A549 (cell line): ENCODE results near the gene TCERG1L. TPM values are rescaled to one million over a fixed set of nuclear protein-coding genes. Genes with fewer than 3 reads are reported as not detected.

ENCODE experiments used
- ATAC-seq, 2 experiments: fragments of 200-7000 bp in 1 of 2; fragments of >200 bp in 1 of 2; cut with Nextera tagmentation in 1 of 2; cut with Tn5 transposase in 1 of 2; 3 replicates each; pipeline versions ENCODE4 v1.8.0 to v1.9.1; 2018 to 2020; ENCODE audit warnings: mild to moderate bottlenecking in 1 of 2, moderate library complexity in 1 of 2
- CTCF ChIA-PET: fragments of 300-600 bp; sonication (Branson Sonifier 250); formaldehyde crosslinking; extraction: SDS; loops from one replicate; lab custom pipeline; 2021; ENCODE audit warnings: antibody characterized with exemption, inconsistent platforms; lab: Yijun Ruan, JAX
- POLR2A ChIA-PET: fragments of 350-600 bp; formaldehyde crosslinking; extraction: SDS; loops from one replicate; lab custom pipeline; 2021; ENCODE audit warnings: antibody characterized with exemption, inconsistent platforms; lab: Yijun Ruan, JAX
- DNase-seq, 2 experiments: peaks; one replicate each; pipeline versions ENCODE4 v3.0.0 to v3.0.0-alpha.2; 2011 to 2016; ENCODE audit warnings: low read depth in 1 of 2, low spot score in 1 of 2
- FAIRE-seq: peaks from 2 replicates; lab custom pipeline; 2011; peaks lifted over from hg19 to GRCh38; lab: Jason Lieb, UNC
- H3K27ac ChIP-seq, 2 experiments: fragments of >200 bp; sonication (Bioruptor Twin); formaldehyde crosslinking; 3 replicates each; pipeline ENCODE4 v1.5.1; 2016 to 2017
- H3K4me1 ChIP-seq: fragments of >200 bp; sonication (Bioruptor Twin); formaldehyde crosslinking; 3 replicates; pipeline ENCODE4 v1.6.1; 2016
- H3K4me2 ChIP-seq: fragments of >200 bp; sonication (Bioruptor Twin); formaldehyde crosslinking; 3 replicates; pipeline ENCODE4 v1.6.1; 2016
- H3K4me3 ChIP-seq: fragments of >200 bp; sonication (Bioruptor Twin); formaldehyde crosslinking; 3 replicates; pipeline ENCODE4 v1.5.1; 2016
- H3K9me3 ChIP-seq: fragments of >200 bp; sonication (Bioruptor Twin); formaldehyde crosslinking; 3 replicates; pipeline ENCODE4 v1.6.1; 2016
- CEBPB ChIP-seq, 2 experiments: fragments of >200 bp in 1 of 2; sonication (Bioruptor Twin) in 1 of 2; formaldehyde crosslinking in 1 of 2; IDR thresholded peaks; 2 replicates each; pipeline ENCODE4 v1.6.1; 2012 to 2016
- CTCF ChIP-seq: fragments of >200 bp; sonication (Bioruptor Twin); formaldehyde crosslinking; IDR thresholded peaks from 3 replicates; pipeline ENCODE4 v1.5.1; 2016
- E2F6 ChIP-seq: IDR thresholded peaks from 2 replicates; pipeline ENCODE4 v1.6.1; 2012; ENCODE audit warnings: low read depth, borderline replicate concordance
- EHMT2 ChIP-seq: fragments of 200-600 bp; sonication (generic); IDR thresholded peaks from 2 replicates; pipeline ENCODE4 v1.6.1; 2016; ENCODE audit warnings: antibody characterized with exemption, low read depth, mild to moderate bottlenecking, moderate library complexity
- EP300 ChIP-seq, 2 experiments: fragments of >200 bp; sonication (Bioruptor Twin); formaldehyde crosslinking; IDR thresholded peaks; 2 replicates in 1 of 2; 3 replicates in 1 of 2; pipeline ENCODE4 v1.6.1; 2016 to 2017
- HDAC2 ChIP-seq: fragments of 200-600 bp; sonication (generic); IDR thresholded peaks from 2 replicates; pipeline ENCODE4 v1.6.1; 2016
- HOXB5 ChIP-seq: fragments of 250-450 bp; sonication (Bioruptor Pico); IDR thresholded peaks from 2 replicates; pipeline ENCODE4 v1.5.0; 2020; ENCODE audit warnings: mild to moderate bottlenecking, moderate library complexity
- KDM1A ChIP-seq: fragments of 200-600 bp; sonication (generic); IDR thresholded peaks from 2 replicates; pipeline ENCODE4 v1.6.1; 2016; ENCODE audit warnings: low read depth, mild to moderate bottlenecking
- KDM5A ChIP-seq: fragments of 200-600 bp; sonication (generic); IDR thresholded peaks from 2 replicates; pipeline ENCODE4 v1.6.1; 2016; ENCODE audit warnings: antibody characterized with exemption, mild to moderate bottlenecking
- MAFK ChIP-seq: fragments of 450-650 bp; IDR thresholded peaks from 2 replicates; pipeline ENCODE4 v1.6.1; 2014; ENCODE audit not compliant: partially characterized antibody
- MAZ ChIP-seq: fragments of 150-350 bp; IDR thresholded peaks from 2 replicates; pipeline ENCODE4 v1.6.1; 2014; ENCODE audit warnings: antibody characterized with exemption, low read depth, low read length, borderline replicate concordance
- MYC ChIP-seq: IDR thresholded peaks from 2 replicates; pipeline ENCODE4 v1.6.1; 2012; ENCODE audit warnings: mild to moderate bottlenecking, inconsistent platforms, low read length, improper control_type of control experiment, borderline replicate concordance
- RAD21 ChIP-seq, 2 experiments: fragments of >200 bp in 1 of 2; sonication (Bioruptor Twin) in 1 of 2; formaldehyde crosslinking in 1 of 2; IDR thresholded peaks in 1 of 2; conservative IDR thresholded peaks in 1 of 2; 2 replicates in 1 of 2; 3 replicates in 1 of 2; pipeline ENCODE4 v1.6.1; 2012 to 2018; ENCODE audit warnings: inconsistent platforms in 1 of 2
- RCOR1 ChIP-seq: fragments of 150-350 bp; IDR thresholded peaks from 2 replicates; pipeline ENCODE4 v1.6.1; 2014; ENCODE audit warnings: antibody characterized with exemption, low read length, low read depth
- RNF2 ChIP-seq: fragments of 200-600 bp; sonication (generic); IDR thresholded peaks from 2 replicates; pipeline ENCODE4 v1.6.1; 2016; ENCODE audit warnings: low read depth, mild to moderate bottlenecking, antibody characterized with exemption, moderate library complexity, borderline replicate concordance
- SREBF2 ChIP-seq: fragments of 450-650 bp; IDR thresholded peaks from 2 replicates; pipeline ENCODE4 v1.6.1; 2014; ENCODE audit warnings: mild to moderate bottlenecking, moderate library complexity
- TP53 ChIP-seq: fragments of 250-450 bp; sonication (Bioruptor Pico); IDR thresholded peaks from 2 replicates; pipeline ENCODE4 v1.5.0; 2021; ENCODE audit warnings: mild to moderate bottlenecking, moderate library complexity
- whole genome bisulfite sequencing: methylation state at CpG from one replicate; pipeline ENCODE4 v1.1.6; 2017; ENCODE audit errors: missing lambda C conversion rate; 5-methylcytosine and 5-hydroxymethylcytosine counted together
- polyA plus RNA-seq, 4 experiments: library from polyadenylated mRNA; depleted of rRNA in 3 of 4; stranded (reverse); fragments of >200 nt; fragmentation: RNase III in 1 of 4; extraction: RNeasy Plus Mini Kit Qiagen cat#74134 plus additional on column Dnase treatment in 1 of 4; gene quantifications; 2 replicates in 3 of 4; 3 replicates in 1 of 4; pipeline ENCODE4 v1.2.3, GENCODE V29; 2011 to 2017
- TF ChIP-seq, protein P1 (sequence below): fragments of 200-600 bp; sonication (generic); IDR thresholded peaks from 2 replicates; pipeline ENCODE4 v1.6.1; 2016; ENCODE audit warnings: antibody characterized with exemption, mild to moderate bottlenecking, moderate library complexity

TCERG1L gene
- polyA plus RNA-seq, 2 of the 4 experiments (the other 2 are of a cell fraction), result not detected

DNA sequence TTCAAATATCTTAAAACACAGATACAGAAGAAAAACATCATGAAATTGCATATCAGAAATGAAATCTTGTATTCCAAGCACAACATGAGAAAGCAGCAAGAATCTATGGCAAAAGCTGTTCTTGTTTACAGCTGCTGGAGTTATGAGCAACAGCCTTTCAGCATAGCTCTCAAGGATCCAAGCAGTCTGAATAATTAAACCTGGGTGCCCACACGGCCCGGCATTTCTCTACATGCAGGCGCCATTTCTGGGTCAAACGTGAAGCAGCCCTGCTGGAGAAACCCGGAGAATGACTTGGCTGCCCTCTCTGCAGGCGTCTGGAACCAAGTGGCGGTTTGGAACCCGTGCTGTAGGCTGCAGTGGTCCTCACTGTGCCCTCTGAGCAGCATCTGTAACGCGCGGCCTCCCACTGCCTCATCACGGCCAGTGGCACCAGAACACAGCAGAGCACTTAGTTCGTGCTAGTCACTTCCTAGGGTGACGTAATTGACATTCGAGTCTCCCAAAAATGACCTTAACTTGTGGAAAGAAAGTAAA, 213.0 kb downstream of the TCERG1L start:
- no peak for TF ChIP-seq EHMT2
- 26% methylated on average over 11 of the region's 15 CpGs for WGBS
- Histone ChIP-seq H3K27ac (no peak overlapping the region), H3K4me3 (no peak overlapping the region), H3K9me3 (no peaks in the 10 kb centered on the region), H3K4me2 (no peak overlapping the region), H3K4me1 (no peaks in the 10 kb centered on the region)
- no peak for ATAC-seq
- ChIA-PET CTCF (interaction anchor here (1.1 kb wide), 1 partner anchor 777 kb away, joined by 3 read pairs; no protein-coding TSS in a partner anchor), POLR2A (no interaction called here)
- FAIRE-seq, result no peak
- DNase-seq, result no peak

- ATAC-seq (no peak), DNase-seq (no peak), FAIRE-seq (no peak)
- Histone ChIP-seq H3K4me2 (no peak overlapping the region), H3K9me3 (no peaks in the 10 kb centered on the region), H3K4me3 (no peak overlapping the region), H3K4me1 (no peaks in the 10 kb centered on the region), H3K27ac (no peak overlapping the region)
- CTCF ChIA-PET, result no interaction called here
- 38% methylated on average over 4 of the region's 7 CpGs for WGBS
- POLR2A ChIA-PET, result no interaction called here
- TF ChIP-seq RCOR1 (no peak), KDM5A (no peak)
These were observed 215.5 kb downstream of the TCERG1L start for GRCh38 chr10:131096031-131096430.

GRCh38 chr10:131095313-131095580, 216.3 kb downstream of the TCERG1L start:
- ChIA-PET CTCF (no interaction called here), POLR2A (no interaction called here)
- Histone ChIP-seq H3K4me1 (no peaks in the 10 kb centered on the region), H3K4me2 (no peak overlapping the region), H3K4me3 (no peak overlapping the region), H3K27ac (peak overlapping the region in 1 of 2 experiments; percentile 30; a peak in 1 of 6 replicates), H3K9me3 (no peaks in the 10 kb centered on the region)
- WGBS, result 66% methylated on average over 9 of the region's 12 CpGs
- FAIRE-seq, result no peak
- no peak for ATAC-seq
- no peak for TF ChIP-seq HOXB5
- TF ChIP-seq KDM5A, result no peak
- TF ChIP-seq, protein P1, sequence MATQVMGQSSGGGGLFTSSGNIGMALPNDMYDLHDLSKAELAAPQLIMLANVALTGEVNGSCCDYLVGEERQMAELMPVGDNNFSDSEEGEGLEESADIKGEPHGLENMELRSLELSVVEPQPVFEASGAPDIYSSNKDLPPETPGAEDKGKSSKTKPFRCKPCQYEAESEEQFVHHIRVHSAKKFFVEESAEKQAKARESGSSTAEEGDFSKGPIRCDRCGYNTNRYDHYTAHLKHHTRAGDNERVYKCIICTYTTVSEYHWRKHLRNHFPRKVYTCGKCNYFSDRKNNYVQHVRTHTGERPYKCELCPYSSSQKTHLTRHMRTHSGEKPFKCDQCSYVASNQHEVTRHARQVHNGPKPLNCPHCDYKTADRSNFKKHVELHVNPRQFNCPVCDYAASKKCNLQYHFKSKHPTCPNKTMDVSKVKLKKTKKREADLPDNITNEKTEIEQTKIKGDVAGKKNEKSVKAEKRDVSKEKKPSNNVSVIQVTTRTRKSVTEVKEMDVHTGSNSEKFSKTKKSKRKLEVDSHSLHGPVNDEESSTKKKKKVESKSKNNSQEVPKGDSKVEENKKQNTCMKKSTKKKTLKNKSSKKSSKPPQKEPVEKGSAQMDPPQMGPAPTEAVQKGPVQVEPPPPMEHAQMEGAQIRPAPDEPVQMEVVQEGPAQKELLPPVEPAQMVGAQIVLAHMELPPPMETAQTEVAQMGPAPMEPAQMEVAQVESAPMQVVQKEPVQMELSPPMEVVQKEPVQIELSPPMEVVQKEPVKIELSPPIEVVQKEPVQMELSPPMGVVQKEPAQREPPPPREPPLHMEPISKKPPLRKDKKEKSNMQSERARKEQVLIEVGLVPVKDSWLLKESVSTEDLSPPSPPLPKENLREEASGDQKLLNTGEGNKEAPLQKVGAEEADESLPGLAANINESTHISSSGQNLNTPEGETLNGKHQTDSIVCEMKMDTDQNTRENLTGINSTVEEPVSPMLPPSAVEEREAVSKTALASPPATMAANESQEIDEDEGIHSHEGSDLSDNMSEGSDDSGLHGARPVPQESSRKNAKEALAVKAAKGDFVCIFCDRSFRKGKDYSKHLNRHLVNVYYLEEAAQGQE, result no peak
- no peak for TF ChIP-seq MYC
- TF ChIP-seq E2F6, result no peak
- no peak for TF ChIP-seq SREBF2
- no peak for TF ChIP-seq TP53 (CRISPR knock-in tag)
- no peak for TF ChIP-seq KDM1A
- no peak for TF ChIP-seq EP300 (IDR thresholded peaks at IDR 0.05)
- TF ChIP-seq CEBPB (IDR thresholded peaks at IDR 0.05), result no peak
- TF ChIP-seq RNF2, result no peak
- TF ChIP-seq MAZ, result no peak
- TF ChIP-seq RAD21 (conservative IDR thresholded peaks at IDR 0.05 in 1 of 2, IDR thresholded peaks at IDR 0.05 in 1 of 2), result no peak
- TF ChIP-seq HDAC2, result no peak
- TF ChIP-seq CTCF, result no peak
- TF ChIP-seq MAFK, result no peak
- no peak for DNase-seq
